Femur (tissue), 1 donor: Measurements from ENCODE around the gene MVK.

Source experiments
- DNase-seq: peaks from one replicate; pipeline ENCODE4 v3.0.0-alpha.2; 2017

MVK gene

DNA sequence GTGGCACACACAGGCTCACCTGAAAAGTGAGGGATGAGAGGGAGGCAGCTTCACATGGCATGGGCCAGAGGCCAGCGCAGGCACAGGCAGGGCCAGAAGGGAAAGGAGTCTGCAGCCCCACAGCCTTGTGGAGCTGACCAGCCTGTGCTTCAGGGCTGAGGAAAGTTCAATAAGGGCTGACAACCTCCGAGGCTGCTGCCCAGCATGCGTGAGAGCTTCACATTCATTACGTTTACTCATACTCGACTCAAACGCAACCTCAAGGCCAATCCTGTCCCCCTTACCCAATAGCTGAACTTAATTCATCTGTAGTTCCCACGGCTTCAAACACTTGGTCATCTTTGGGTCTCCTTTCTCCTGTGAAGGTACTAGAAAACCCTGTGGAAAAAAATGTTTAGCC, 5.1 kb upstream of the MVK start:
- no peak for DNase-seq

- DNase-seq, result no peak
Measured at GRCh38 chr12:109571773-109572505, 1.7 kb upstream of the MVK start.

DNA sequence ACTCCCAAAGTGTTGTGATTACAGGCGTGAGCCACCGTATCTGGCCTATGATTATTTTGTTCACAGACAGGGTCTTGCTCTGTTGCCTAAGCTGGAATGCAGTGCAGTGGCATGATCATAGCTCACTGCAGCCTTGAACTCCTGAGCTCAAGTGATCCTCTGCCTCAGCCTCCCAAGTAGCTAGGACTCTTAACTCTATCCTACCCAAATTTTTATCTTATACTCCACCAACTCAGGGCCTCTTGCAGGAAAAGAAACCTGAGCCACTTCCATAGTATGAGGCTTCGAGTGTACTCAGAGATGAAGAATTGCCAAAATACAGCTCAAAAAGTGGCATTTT, 1.1 kb upstream of the MVK start:
- DNase-seq, result no peak

DNA sequence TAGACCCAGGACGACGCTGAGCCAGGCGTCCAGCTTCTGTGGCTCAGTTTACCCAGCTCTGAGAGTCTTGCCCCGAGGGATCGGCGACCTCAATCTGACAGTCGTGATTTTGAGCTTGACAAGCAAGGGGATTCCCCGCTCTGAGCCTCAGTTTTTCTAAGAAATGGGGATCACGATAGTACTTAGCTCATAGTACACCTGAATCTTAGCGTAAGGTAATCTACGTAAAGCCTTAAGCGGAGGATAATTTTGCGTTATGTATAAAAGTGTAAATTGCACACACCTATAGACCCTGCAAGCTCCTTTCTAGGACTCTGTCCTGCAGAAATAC, 285 bp downstream of the MVK start:
- no peak for DNase-seq

DNA sequence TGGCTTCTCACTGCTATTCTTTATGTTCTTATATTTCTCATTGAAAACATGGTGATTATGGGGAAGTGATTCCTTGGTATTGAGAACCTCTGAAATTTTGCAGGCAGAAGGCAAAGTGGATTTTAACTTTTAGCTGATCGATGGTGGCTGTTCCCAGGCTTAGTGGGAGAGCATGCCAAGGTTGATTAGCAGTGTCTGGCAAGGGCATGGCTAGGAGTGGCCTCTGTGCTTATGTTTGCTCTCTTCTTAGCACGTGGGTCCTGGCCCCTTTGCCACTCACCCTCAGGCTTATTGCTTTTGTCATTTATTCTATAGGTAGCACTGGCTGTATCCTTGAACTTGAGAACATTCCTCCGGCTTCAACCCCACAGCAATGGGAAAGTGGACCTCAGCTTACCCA, 2.1 kb downstream of the MVK start:
- DNase-seq, result no peak

DNA sequence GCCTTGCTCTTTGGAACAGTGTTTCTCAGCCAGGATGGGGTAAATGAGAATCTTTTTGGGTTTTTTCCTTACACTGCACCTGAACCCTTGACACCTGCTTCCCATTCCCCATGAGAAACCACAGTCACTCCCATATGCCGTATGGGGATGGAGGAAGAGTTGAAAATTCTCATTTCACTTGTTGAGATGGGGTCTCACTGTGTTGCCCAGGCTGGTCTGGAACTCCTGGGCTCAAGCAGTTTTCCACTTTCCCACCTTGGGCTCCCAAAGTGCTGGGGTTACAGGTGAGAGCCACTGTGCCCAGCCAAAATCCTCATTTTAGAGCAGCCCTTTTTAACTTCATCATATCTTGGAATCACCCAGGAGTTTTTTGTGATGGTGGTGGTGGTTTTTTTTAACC, 3.7 kb downstream of the MVK start:
- DNase-seq, result no peak

- no peak for DNase-seq
Measured at GRCh38 chr12:109578330-109578927, 4.8 kb downstream of the MVK start.

GRCh38 chr12:109579639-109580038, 6.0 kb downstream of the MVK start:
- no peak for DNase-seq

- DNase-seq, result no peak
Measured at GRCh38 chr12:109580272-109580671, 6.7 kb downstream of the MVK start.

- DNase-seq, result no peak
Measured at GRCh38 chr12:109580684-109581333, 7.2 kb downstream of the MVK start.

DNA sequence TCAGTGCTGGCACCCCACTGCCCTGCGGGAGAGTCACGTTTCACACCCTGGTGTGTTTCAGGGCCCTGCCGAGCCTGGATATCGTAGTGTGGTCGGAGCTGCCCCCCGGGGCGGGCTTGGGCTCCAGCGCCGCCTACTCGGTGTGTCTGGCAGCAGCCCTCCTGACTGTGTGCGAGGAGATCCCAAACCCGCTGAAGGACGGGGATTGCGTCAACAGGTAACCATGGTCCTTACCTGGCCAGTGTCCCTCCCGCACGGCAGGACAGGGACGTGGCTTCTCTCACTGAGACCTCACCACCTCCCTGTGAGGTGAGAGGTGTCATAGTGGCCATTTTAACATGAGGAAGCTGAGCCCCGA, 7.7 kb downstream of the MVK start:
- no peak for DNase-seq

GRCh38 chr12:109581856-109582255, 8.3 kb downstream of the MVK start:
- DNase-seq, result no peak

GRCh38 chr12:109582636-109583035, 9.0 kb downstream of the MVK start:
- DNase-seq, result no peak

GRCh38 chr12:109583733-109584132, 10.1 kb downstream of the MVK start:
- DNase-seq, result no peak

GRCh38 chr12:109586385-109587296, 13.0 kb downstream of the MVK start:
- no peak for DNase-seq

GRCh38 chr12:109587921-109588320, 14.3 kb downstream of the MVK start:
- DNase-seq, result no peak

DNA sequence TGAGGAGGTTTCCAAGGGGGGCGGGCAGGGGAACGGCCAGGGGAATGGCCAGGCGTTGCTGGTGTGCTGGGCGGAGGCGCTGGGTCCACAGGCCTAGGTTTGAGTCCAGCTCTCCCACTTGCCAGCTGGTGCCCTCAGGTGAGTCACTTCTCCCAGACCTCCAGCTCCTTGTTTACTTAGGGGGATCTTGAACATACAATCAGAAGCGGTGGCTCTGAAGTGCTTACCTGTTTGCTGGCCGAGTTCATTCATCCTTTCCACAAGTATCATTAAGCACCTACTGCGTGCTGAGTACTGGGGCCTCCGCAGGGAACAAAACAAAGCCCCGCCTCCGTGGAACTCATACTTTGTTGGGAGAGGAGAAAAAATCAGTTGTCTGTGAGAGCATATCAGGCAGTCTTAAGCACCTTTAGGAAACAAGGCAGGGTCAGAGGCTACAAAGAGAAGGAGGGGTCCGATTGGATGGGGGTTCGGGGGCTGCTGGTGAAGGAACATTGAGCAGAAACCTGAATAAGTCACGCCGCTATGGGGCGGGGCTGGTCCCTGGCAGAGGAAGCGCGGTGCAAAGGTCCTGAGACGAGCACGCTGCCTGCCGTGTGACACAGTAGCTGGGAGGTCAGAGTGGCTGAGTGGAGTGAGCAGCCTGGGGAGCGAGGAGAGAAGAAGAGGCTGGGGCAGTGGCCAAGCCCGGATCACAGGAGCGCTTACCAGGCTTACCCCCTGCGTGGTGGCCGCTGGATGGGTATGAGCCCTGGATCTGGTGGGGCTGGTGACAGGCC, 15.1 kb downstream of the MVK start:
- DNase-seq, result no peak

DNA sequence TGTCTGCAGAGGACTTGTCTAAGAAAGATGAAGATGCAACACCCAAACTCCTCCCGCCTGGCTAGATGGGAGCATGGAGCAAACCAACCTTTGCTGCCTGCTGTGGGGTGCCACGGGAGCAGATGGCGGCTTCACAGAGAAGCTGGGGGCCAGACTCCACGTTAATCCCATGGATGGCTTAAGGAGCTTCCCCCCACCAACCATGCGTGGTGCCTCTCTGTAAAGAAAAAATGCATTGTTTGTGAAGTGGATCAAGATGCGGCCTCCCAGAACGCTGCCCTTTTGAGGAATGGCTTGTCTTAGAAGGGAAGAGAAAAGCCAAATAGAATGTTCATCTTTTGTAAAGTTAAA, 15.6 kb downstream of the MVK start:
- no peak for DNase-seq

- no peak for DNase-seq
Measured at GRCh38 chr12:109589691-109590245, 16.2 kb downstream of the MVK start.

- no peak for DNase-seq
Measured at GRCh38 chr12:109590566-109590965, 17.0 kb downstream of the MVK start.

- no peak for DNase-seq
Measured at GRCh38 chr12:109591041-109591440, 17.4 kb downstream of the MVK start.

DNA sequence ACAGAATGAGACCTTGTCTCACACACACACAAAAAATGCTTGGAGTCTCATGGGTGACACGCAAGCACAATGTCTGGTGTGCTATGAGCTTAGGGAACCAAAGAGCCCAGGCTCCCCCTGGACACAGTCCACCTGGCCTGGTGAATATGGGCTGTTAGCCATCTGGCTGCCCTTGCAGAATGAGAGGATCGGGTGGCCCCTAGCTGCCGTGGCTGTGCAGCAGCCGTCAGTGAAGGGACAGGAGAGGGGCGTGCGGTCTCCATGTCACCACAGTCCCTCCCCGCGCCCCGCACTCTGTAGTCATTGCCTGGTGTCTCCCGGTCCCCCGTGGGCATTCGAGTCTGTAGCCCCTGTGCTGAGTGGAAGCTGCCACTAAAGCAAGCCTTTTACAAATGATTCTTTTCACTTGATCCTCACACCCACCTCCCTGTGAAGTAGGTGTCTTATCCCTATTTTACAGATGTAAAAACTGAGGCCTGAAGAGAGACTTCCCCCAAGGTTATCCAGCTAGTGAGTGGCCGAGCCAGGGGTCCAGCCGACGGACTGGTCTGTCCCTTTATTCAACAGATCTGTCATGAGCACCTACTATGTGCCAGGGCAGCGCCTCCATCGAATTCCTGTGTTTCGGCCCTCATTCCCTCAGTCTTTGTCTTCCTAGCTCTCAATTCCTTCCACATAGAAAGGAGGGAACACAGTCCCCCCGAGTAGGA, 18.8 kb downstream of the MVK start:
- DNase-seq, result no peak
